Retina (tissue), 1 donor: ENCODE data around the gene CKLF.
"Not testable (repeated sequence)": the region's sequence is repeated elsewhere in the genome, so short reads cannot be mapped to it uniquely, and the experiment has no call there.

Experiments used
- DNase-seq: peaks from one replicate; pipeline ENCODE4 v3.0.0-alpha.2; 2016

CKLF gene

GRCh38 chr16:66552286-66553177 is at the start of gene CKLF:
CKLF (plus strand) TSS chr16:66552576; CDS start chr16:66552716, 140 bp downstream.
- peak; percentile 98 for DNase-seq

- no peak for DNase-seq
Measured at GRCh38 chr16:66503030-66503429, 49.3 kb upstream of the CKLF start.

GRCh38 chr16:66503612-66504011 is 48.8 kb upstream of the CKLF start:
- no peak for DNase-seq

GRCh38 chr16:66507731-66508239 is 44.6 kb upstream of the CKLF start:
- no peak for DNase-seq

- DNase-seq = no peak
Measured at GRCh38 chr16:66508248-66508913, 44.0 kb upstream of the CKLF start.

- no peak for DNase-seq
Measured at GRCh38 chr16:66508914-66509496, 43.4 kb upstream of the CKLF start.

GRCh38 chr16:66509576-66509975 is 42.8 kb upstream of the CKLF start:
- no peak for DNase-seq

GRCh38 chr16:66510298-66510697 is 42.1 kb upstream of the CKLF start:
- no peak for DNase-seq

GRCh38 chr16:66510711-66511601 is 41.4 kb upstream of the CKLF start:
- no peak for DNase-seq

GRCh38 chr16:66511602-66512271 is 40.6 kb upstream of the CKLF start:
- no peak for DNase-seq

- DNase-seq = no peak
Measured at GRCh38 chr16:66512272-66513110, 39.9 kb upstream of the CKLF start.

GRCh38 chr16:66513111-66513723 is 39.2 kb upstream of the CKLF start:
- no peak for DNase-seq

GRCh38 chr16:66514391-66514790 is 38.0 kb upstream of the CKLF start:
- DNase-seq = not testable (repeated sequence)

GRCh38 chr16:66514980-66515595 is 37.3 kb upstream of the CKLF start:
- not testable (repeated sequence) for DNase-seq

GRCh38 chr16:66515596-66516508 is 36.5 kb upstream of the CKLF start:
- DNase-seq = no peak

- no peak for DNase-seq
Measured at GRCh38 chr16:66516509-66516807, 35.9 kb upstream of the CKLF start.

GRCh38 chr16:66516808-66517585 is 35.4 kb upstream of the CKLF start:
- DNase-seq = no peak

GRCh38 chr16:66517586-66518263 is 34.7 kb upstream of the CKLF start:
- DNase-seq = no peak
